Measurements from ENCODE around the gene STH. TPM values are rescaled to one million over a fixed set of nuclear protein-coding genes. Genes with fewer than 3 reads are reported as not detected.

The STH gene
- total and polyA plus RNA-seq, 7 donors, result 0.25 to 2.0 (median 0.26) TPM; not detected in 4

DNA sequence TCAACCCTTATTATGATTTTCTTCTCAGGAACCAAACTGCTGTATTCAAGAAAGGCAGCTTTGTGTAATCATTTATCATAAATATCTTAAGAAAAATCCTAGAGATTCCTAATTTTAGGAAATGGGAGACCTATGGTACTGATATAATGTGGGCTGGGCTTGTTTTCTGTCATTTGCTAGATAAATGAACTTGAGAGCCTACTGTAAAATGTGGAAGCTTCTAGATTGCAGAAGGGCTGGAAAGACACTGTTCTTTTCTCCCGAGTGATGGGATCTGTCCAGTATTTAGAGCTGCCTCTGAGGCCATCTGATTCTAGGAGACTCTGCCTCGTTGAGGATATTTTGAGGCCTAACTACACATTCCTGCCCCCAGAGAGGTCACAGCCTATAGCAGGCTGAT is 19.9 kb upstream of the STH start:
- no peak overlapping the region for H3K27ac ChIP-seq
- WGBS, 3 donors, result 49 to 62% (median 50%) methylated on average over 2 of the region's 2 CpGs
- H3K4me1 ChIP-seq, result peaks cover 30% of the 10 kb centered on the region
- intact Hi-C loops (cut with DNase I), result no loop called here
- H3K36me3 ChIP-seq (ENCODE audit: insufficient read depth in 1 of 2, low read depth in 1 of 2), result peaks cover 0 to 32% of the 10 kb centered on the region in 2 donors
- H3K4me3 ChIP-seq, result no peak overlapping the region
- TF ChIP-seq, protein P1, sequence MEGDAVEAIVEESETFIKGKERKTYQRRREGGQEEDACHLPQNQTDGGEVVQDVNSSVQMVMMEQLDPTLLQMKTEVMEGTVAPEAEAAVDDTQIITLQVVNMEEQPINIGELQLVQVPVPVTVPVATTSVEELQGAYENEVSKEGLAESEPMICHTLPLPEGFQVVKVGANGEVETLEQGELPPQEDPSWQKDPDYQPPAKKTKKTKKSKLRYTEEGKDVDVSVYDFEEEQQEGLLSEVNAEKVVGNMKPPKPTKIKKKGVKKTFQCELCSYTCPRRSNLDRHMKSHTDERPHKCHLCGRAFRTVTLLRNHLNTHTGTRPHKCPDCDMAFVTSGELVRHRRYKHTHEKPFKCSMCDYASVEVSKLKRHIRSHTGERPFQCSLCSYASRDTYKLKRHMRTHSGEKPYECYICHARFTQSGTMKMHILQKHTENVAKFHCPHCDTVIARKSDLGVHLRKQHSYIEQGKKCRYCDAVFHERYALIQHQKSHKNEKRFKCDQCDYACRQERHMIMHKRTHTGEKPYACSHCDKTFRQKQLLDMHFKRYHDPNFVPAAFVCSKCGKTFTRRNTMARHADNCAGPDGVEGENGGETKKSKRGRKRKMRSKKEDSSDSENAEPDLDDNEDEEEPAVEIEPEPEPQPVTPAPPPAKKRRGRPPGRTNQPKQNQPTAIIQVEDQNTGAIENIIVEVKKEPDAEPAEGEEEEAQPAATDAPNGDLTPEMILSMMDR (IDR thresholded peaks at IDR 0.05), result no peak
- no peak for ATAC-seq
- H3K9me3 ChIP-seq, result no peaks in the 10 kb centered on the region
- H3K27me3 ChIP-seq (ENCODE audit: insufficient read depth in 3 of 3, low read length in 2 of 3), result no peaks in the 10 kb centered on the region
- DNase-seq, result no peak

DNA sequence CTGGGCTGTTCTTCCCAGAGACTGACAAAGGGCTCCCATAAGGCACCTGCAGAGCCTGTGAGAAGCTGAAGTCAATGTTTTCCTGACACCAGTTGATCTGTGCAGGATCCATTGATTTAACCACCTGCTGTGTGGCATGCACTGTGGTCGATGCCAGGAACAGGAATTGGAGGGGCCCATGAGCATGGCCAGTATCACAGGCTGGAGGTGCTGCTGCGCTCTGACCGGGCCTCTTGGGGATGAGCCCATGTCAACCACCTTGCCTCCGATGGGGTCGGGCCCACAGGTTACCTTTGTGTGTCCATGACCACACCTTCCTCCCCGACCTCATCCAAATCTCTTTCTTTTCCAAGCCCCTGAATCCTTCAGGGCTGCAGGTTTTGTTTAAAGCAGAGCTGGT is 18.2 kb upstream of the STH start:
- 86 to 90% (median 89%) methylated on average over 6 of the region's 6 CpGs for WGBS, 3 donors
- no peak for DNase-seq
- peaks cover 0 to 41% of the 10 kb centered on the region in 2 donors for H3K36me3 ChIP-seq (ENCODE audit: insufficient read depth in 1 of 2, low read depth in 1 of 2)
- no peak for ATAC-seq
- no peak overlapping the region for H3K4me3 ChIP-seq
- intact Hi-C loops (cut with DNase I), result no loop called here
- H3K9me3 ChIP-seq, result no peaks in the 10 kb centered on the region
- H3K4me1 ChIP-seq, result peaks cover 18% of the 10 kb centered on the region
- TF ChIP-seq, protein P1 (IDR thresholded peaks at IDR 0.05), result no peak
- no peaks in the 10 kb centered on the region for H3K27me3 ChIP-seq (ENCODE audit: insufficient read depth in 3 of 3, low read length in 2 of 3)
- no peak overlapping the region for H3K27ac ChIP-seq

DNA sequence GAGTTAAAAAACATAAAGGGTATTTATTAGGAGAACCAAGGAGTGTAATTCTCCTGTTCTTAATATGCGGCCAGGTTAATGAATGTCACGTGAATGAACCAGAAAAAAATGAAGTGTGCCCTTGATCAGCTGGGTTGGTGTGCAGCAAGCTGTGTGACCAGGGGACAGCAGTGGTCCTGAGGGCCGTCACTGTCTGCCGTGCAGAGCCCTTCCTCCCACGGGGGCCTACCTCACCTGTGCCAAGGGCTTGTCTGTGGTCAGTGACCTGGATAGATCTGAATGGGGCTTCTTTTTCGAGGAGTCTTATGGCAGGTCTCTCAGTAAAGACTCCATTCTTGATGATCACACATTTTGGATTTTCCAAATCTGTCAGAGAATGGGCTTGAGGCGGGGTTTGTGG is 17.7 kb upstream of the STH start:
- 88 to 90% (median 89%) methylated on average over 7 of the region's 7 CpGs for WGBS, 3 donors
- H3K4me3 ChIP-seq, result no peak overlapping the region
- H3K9me3 ChIP-seq, result no peaks in the 10 kb centered on the region
- intact Hi-C loops (cut with DNase I), result no loop called here
- DNase-seq (no peak), ATAC-seq (no peak)
- H3K4me1 ChIP-seq, result peaks cover 15% of the 10 kb centered on the region
- TF ChIP-seq, protein P1 (IDR thresholded peaks at IDR 0.05), result no peak
- H3K36me3 ChIP-seq (ENCODE audit: insufficient read depth in 1 of 2, low read depth in 1 of 2), result peaks cover 0 to 43% of the 10 kb centered on the region in 2 donors
- H3K27ac ChIP-seq, result no peak overlapping the region
- H3K27me3 ChIP-seq (ENCODE audit: insufficient read depth in 3 of 3, low read length in 2 of 3), result no peaks in the 10 kb centered on the region

DNA sequence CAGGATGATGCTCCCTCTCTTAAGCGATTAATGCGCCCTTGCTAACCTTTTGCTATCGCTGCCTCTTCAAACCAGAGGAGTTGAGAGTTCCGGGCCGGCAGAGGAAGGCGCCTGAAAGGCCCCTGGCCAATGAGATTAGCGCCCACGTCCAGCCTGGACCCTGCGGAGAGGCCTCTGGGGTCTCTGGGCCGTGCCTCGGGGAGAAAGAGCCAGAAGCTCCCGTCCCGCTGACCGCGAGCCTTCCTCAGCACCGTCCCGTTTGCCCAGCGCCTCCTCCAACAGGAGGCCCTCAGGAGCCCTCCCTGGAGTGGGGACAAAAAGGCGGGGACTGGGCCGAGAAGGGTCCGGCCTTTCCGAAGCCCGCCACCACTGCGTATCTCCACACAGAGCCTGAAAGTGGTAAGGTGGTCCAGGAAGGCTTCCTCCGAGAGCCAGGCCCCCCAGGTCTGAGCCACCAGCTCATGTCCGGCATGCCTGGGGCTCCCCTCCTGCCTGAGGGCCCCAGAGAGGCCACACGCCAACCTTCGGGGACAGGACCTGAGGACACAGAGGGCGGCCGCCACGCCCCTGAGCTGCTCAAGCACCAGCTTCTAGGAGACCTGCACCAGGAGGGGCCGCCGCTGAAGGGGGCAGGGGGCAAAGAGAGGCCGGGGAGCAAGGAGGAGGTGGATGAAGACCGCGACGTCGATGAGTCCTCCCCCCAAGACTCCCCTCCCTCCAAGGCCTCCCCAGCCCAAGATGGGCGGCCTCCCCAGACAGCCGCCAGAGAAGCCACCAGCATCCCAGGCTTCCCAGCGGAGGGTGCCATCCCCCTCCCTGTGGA is 16.0 kb upstream of the STH start:
- H3K27ac ChIP-seq, result no peak overlapping the region
- peak in 1 of 4 donors; percentile 19 for ATAC-seq
- no peak overlapping the region for H3K4me3 ChIP-seq
- TF ChIP-seq, protein P1 (IDR thresholded peaks at IDR 0.05), result no peak
- intact Hi-C loops (cut with DNase I), result no loop called here
- 90 to 94% (median 92%) methylated on average over 39 to 41 of the region's 41 CpGs for WGBS, 3 donors
- H3K9me3 ChIP-seq, result no peaks in the 10 kb centered on the region
- peaks cover 0 to 60% of the 10 kb centered on the region in 2 donors for H3K36me3 ChIP-seq (ENCODE audit: insufficient read depth in 1 of 2, low read depth in 1 of 2)
- H3K4me1 ChIP-seq, result peaks cover under 1% of the 10 kb centered on the region
- no peaks in the 10 kb centered on the region for H3K27me3 ChIP-seq (ENCODE audit: insufficient read depth in 3 of 3, low read length in 2 of 3)
- peak in 1 of 2 donors; percentile 51 for DNase-seq

Measured in psoas muscle (tissue), 8 donors.